Neural progenitor cell (in vitro differentiated cells): ENCODE results near the gene CHST5. TPM values are rescaled to one million over a fixed set of nuclear protein-coding genes. Genes with fewer than 3 reads are reported as not detected.
A peak's percentile ranks its signal among the peaks of the same experiment; 100 is the strongest.
"Not testable (repeated sequence)": the region's sequence is repeated elsewhere in the genome, so short reads cannot be mapped to it uniquely, and the experiment has no call there.

Source experiments
- DNase-seq: peaks from one replicate; pipeline ENCODE4 v3.0.0-alpha.2; 2016; ENCODE audit warnings: low spot score
- H2AFZ ChIP-seq: fragments of 200-600 bp; sonication (generic); replicated peaks from 2 replicates; pipeline ENCODE4 v1.6.1; 2016; ENCODE audit warnings: antibody characterized with exemption
- H3F3A ChIP-seq: fragments of 200-600 bp; sonication (generic); 2 replicates; pipeline ENCODE4 v1.6.1; 2016; ENCODE audit warnings: antibody characterized with exemption, low read depth
- H3K27ac ChIP-seq: fragments of 200-600 bp; sonication (generic); 2 replicates; pipeline ENCODE4 v1.5.1; 2016; ENCODE audit warnings: mild to moderate bottlenecking
- H3K27me3 ChIP-seq: fragments of 200-600 bp; sonication (generic); 2 replicates; pipeline ENCODE4 v1.6.1; 2016; ENCODE audit warnings: mild to moderate bottlenecking, moderate library complexity
- H3K36me3 ChIP-seq: fragments of 200-600 bp; sonication (generic); 2 replicates; pipeline ENCODE4 v1.5.1; 2016
- H3K4me1 ChIP-seq: fragments of 200-600 bp; sonication (generic); 2 replicates; pipeline ENCODE4 v1.6.1; 2016; ENCODE audit warnings: mixed run types
- H3K4me2 ChIP-seq: fragments of 200-600 bp; sonication (generic); 2 replicates; pipeline ENCODE4 v1.6.1; 2016
- H3K4me3 ChIP-seq: fragments of 200-600 bp; sonication (generic); 2 replicates; pipeline ENCODE4 v1.5.1; 2016
- H3K79me2 ChIP-seq: fragments of 200-600 bp; sonication (generic); 2 replicates; pipeline ENCODE4 v1.6.1; 2016; ENCODE audit warnings: low read depth
- H3K9ac ChIP-seq: fragments of 200-600 bp; sonication (generic); 2 replicates; pipeline ENCODE4 v1.6.1; 2016
- H3K9me3 ChIP-seq: fragments of 200-600 bp; sonication (generic); 2 replicates; pipeline ENCODE4 v1.5.1; 2016; ENCODE audit warnings: low read depth
- H4K20me1 ChIP-seq: fragments of 200-600 bp; sonication (generic); 2 replicates; pipeline ENCODE4 v1.6.1; 2016; ENCODE audit warnings: low read depth
- H3K27ac Mint-ChIP-seq: 3 replicates; pipeline ENCODE4 v1.8.0; 2021; ENCODE audit warnings: mixed read lengths
- H3K27me3 Mint-ChIP-seq: 2 replicates; pipeline ENCODE4 v1.8.0; 2022; ENCODE audit warnings: low read depth, mild to moderate bottlenecking, inconsistent platforms, moderate library complexity, mixed read lengths; ENCODE audit not compliant: insufficient read depth
- H3K36me3 Mint-ChIP-seq: 3 replicates; pipeline ENCODE4 v1.8.0; 2021; ENCODE audit warnings: mixed read lengths
- H3K4me1 Mint-ChIP-seq: 3 replicates; pipeline ENCODE4 v1.8.0; 2021; ENCODE audit warnings: mixed read lengths
- H3K4me3 Mint-ChIP-seq: 3 replicates; pipeline ENCODE4 v1.8.0; 2021; ENCODE audit warnings: mild to moderate bottlenecking, moderate library complexity, mixed read lengths
- H3K9me3 Mint-ChIP-seq: 3 replicates; pipeline ENCODE4 v1.8.0; 2020; ENCODE audit warnings: mixed read lengths
- CTCF ChIP-seq: fragments of 200-600 bp; sonication (generic); IDR thresholded peaks from 2 replicates; pipeline ENCODE4 v1.5.1; 2017; ENCODE audit warnings: antibody characterized with exemption, mild to moderate bottlenecking
- EZH2 ChIP-seq: fragments of 200-600 bp; sonication (generic); IDR thresholded peaks from 2 replicates; pipeline ENCODE4 v1.6.1; 2017; ENCODE audit warnings: antibody characterized with exemption, mild to moderate bottlenecking, moderate library complexity
- EZH2phosphoT487 ChIP-seq: fragments of 200-600 bp; sonication (generic); IDR thresholded peaks from 2 replicates; pipeline ENCODE4 v1.6.1; 2017; ENCODE audit warnings: antibody characterized with exemption
- total RNA-seq: library from RNA; depleted of rRNA; stranded (reverse); fragments of >200 nt; gene quantifications from 2 replicates; pipeline ENCODE4 v1.2.3, GENCODE V29; 2015; ENCODE audit warnings: low replicate concordance

The CHST5 gene
- total RNA-seq, 1 donor from 2014 or later = not detected

- no peaks in the 10 kb centered on the region for H3K36me3 Mint-ChIP-seq
- TF ChIP-seq EZH2 (no peak), EZH2phosphoT487 (no peak), CTCF (no peak)
- no peaks in the 10 kb centered on the region for H3K27me3 ChIP-seq
- no peak overlapping the region for H3K27ac ChIP-seq
- H3K9ac ChIP-seq = no peak overlapping the region
- H2AFZ ChIP-seq = no peak overlapping the region
- H3K4me2 ChIP-seq = no peak overlapping the region
- H3K36me3 ChIP-seq = no peaks in the 10 kb centered on the region
- no peaks in the 10 kb centered on the region for H4K20me1 ChIP-seq
- H3K4me3 ChIP-seq = no peak overlapping the region
- peaks cover 8% of the 10 kb centered on the region for H3K4me1 Mint-ChIP-seq
- no peak for DNase-seq
- peaks cover 6% of the 10 kb centered on the region for H3K4me1 ChIP-seq
- H3K79me2 ChIP-seq = no peaks in the 10 kb centered on the region
- H3K27ac Mint-ChIP-seq = no peak overlapping the region
- H3F3A ChIP-seq = peaks cover 5% of the 10 kb centered on the region
- no peak overlapping the region for H3K4me3 Mint-ChIP-seq
- H3K9me3 Mint-ChIP-seq = no peaks in the 10 kb centered on the region
- H3K9me3 ChIP-seq = no peaks in the 10 kb centered on the region
- no peaks in the 10 kb centered on the region for H3K27me3 Mint-ChIP-seq
These were observed 32.8 kb downstream of the CHST5 start for GRCh38 chr16:75502916-75503605.

GRCh38 chr16:75501820-75502219 lies 34.1 kb downstream of the CHST5 start:
- not testable (repeated sequence) for H3F3A ChIP-seq, H4K20me1 ChIP-seq, H3K9me3 ChIP-seq, H3K36me3 ChIP-seq, H3K4me1 Mint-ChIP-seq, H3K27ac ChIP-seq, H3K27me3 ChIP-seq, H3K27me3 Mint-ChIP-seq, H3K79me2 ChIP-seq, H3K9me3 Mint-ChIP-seq, DNase-seq, H3K4me1 ChIP-seq, H3K4me3 ChIP-seq, H3K4me3 Mint-ChIP-seq, H2AFZ ChIP-seq, H3K27ac Mint-ChIP-seq, H3K4me2 ChIP-seq, H3K36me3 Mint-ChIP-seq, H3K9ac ChIP-seq

- Histone ChIP-seq H3K27me3 (no peaks in the 10 kb centered on the region), H3K4me2 (no peak overlapping the region), H3K9me3 (no peaks in the 10 kb centered on the region), H2AFZ (no peak overlapping the region), H4K20me1 (no peaks in the 10 kb centered on the region), H3K36me3 (no peaks in the 10 kb centered on the region), H3K27ac (no peak overlapping the region), H3K4me1 (peaks cover 6% of the 10 kb centered on the region), H3K9ac (no peak overlapping the region), H3K79me2 (no peaks in the 10 kb centered on the region), H3F3A (peaks cover 5% of the 10 kb centered on the region), H3K4me3 (no peak overlapping the region)
- H3K9me3 Mint-ChIP-seq = no peaks in the 10 kb centered on the region
- H3K36me3 Mint-ChIP-seq = no peaks in the 10 kb centered on the region
- H3K27ac Mint-ChIP-seq = peak overlapping the region; percentile 24
- TF ChIP-seq EZH2phosphoT487 = no peak
- TF ChIP-seq CTCF = no peak
- TF ChIP-seq EZH2 = no peak
- DNase-seq = no peak
- H3K27me3 Mint-ChIP-seq = peaks cover 2% of the 10 kb centered on the region
- H3K4me3 Mint-ChIP-seq = no peak overlapping the region
- peaks cover 11% of the 10 kb centered on the region for H3K4me1 Mint-ChIP-seq
These were observed 34.5 kb downstream of the CHST5 start for GRCh38 chr16:75501359-75501758.

- not testable (repeated sequence) for H3K27ac ChIP-seq
These were observed 37.1 kb downstream of the CHST5 start for GRCh38 chr16:75498605-75499322.

More at GRCh38 chr16:75498605-75499322, 37.1 kb downstream of the CHST5 start:
- H3K79me2 ChIP-seq, H3K27ac Mint-ChIP-seq, H3K9ac ChIP-seq, H3K4me3 Mint-ChIP-seq, H3K27me3 ChIP-seq, H3K36me3 ChIP-seq, H3K4me2 ChIP-seq, H3K9me3 Mint-ChIP-seq, H3K36me3 Mint-ChIP-seq, H3K9me3 ChIP-seq, H3K4me3 ChIP-seq, DNase-seq, H4K20me1 ChIP-seq, H2AFZ ChIP-seq: not testable (repeated sequence)
- peaks cover 18% of the 10 kb centered on the region for H3F3A ChIP-seq
- peaks cover 11% of the 10 kb centered on the region for H3K4me1 ChIP-seq
- Mint-ChIP-seq H3K4me1 (peaks cover 19% of the 10 kb centered on the region), H3K27me3 (peaks cover 11% of the 10 kb centered on the region)
